Nephron progenitor cell (in vitro differentiated cells): ENCODE data around the gene ITGAE.

ENCODE experiments used
- DNase-seq: peaks from one replicate; pipeline ENCODE4 v3.0.0; 2021
- H3K27ac Mint-ChIP-seq: 2 replicates; pipeline ENCODE4 v1.8.0; 2021; ENCODE audit warnings: mild to moderate bottlenecking, moderate library complexity, mixed read lengths
- H3K27me3 Mint-ChIP-seq: 2 replicates; pipeline ENCODE4 v1.8.0; 2021; ENCODE audit warnings: mild to moderate bottlenecking, low read depth, mixed read lengths; ENCODE audit not compliant: poor library complexity
- H3K36me3 Mint-ChIP-seq: 2 replicates; pipeline ENCODE4 v1.8.0; 2021; ENCODE audit warnings: low read depth, mixed read lengths
- H3K4me1 Mint-ChIP-seq: 2 replicates; pipeline ENCODE4 v1.8.0; 2021; ENCODE audit warnings: mixed read lengths
- H3K4me3 Mint-ChIP-seq: 2 replicates; pipeline ENCODE4 v1.8.0; 2021; ENCODE audit warnings: mild to moderate bottlenecking, moderate library complexity, mixed read lengths
- H3K9me3 Mint-ChIP-seq: 2 replicates; pipeline ENCODE4 v1.8.0; 2021; ENCODE audit warnings: mild to moderate bottlenecking, moderate library complexity, mixed read lengths
- TF ChIP-seq, protein P1 (sequence below): fragments of 200-600 bp; sonication (generic); IDR thresholded peaks from 2 replicates; pipeline ENCODE4 v1.5.0; 2021; ENCODE audit warnings: antibody characterized with exemption

The ITGAE gene

DNA sequence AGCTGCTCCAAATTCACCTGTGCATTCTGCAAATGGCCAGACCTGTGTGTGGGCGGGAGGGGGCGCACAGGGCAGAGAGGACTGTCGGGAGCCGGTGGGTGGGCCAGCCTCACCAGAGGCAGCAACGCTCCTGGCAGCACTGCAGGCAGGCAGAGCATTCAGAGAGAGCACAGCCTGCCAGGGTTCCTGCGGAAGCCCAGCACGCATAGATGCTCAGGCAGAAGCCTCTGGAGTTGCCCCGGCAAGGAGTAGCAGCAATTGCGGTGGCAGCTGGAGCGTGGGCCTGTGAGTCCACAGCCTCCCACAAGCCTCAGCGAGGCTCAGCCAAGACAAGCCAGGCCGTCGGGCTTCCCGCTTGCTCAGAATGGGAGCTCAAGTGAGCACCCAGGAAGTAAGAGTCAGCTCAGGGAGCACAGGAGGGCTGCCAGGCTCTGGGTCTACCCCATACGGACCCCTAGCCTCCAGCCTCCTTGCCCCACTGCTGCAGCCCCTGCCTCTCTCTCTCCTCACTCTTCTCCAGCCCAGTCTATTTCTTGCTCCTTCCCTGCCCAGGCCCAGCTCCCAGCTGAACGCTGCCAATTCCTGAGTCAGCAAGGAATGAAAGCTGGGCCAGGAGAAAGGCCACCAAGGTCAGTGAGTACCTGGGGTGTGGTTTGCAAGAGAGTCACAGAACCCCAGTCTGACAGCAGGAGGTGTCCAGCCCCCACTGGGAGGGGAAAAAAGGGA, 122.7 kb downstream of the ITGAE start:
- TF ChIP-seq, protein P1, sequence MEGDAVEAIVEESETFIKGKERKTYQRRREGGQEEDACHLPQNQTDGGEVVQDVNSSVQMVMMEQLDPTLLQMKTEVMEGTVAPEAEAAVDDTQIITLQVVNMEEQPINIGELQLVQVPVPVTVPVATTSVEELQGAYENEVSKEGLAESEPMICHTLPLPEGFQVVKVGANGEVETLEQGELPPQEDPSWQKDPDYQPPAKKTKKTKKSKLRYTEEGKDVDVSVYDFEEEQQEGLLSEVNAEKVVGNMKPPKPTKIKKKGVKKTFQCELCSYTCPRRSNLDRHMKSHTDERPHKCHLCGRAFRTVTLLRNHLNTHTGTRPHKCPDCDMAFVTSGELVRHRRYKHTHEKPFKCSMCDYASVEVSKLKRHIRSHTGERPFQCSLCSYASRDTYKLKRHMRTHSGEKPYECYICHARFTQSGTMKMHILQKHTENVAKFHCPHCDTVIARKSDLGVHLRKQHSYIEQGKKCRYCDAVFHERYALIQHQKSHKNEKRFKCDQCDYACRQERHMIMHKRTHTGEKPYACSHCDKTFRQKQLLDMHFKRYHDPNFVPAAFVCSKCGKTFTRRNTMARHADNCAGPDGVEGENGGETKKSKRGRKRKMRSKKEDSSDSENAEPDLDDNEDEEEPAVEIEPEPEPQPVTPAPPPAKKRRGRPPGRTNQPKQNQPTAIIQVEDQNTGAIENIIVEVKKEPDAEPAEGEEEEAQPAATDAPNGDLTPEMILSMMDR = no peak
- peaks cover 33% of the 10 kb centered on the region for H3K4me1 Mint-ChIP-seq
- peak; percentile 54 for DNase-seq
- no peaks in the 10 kb centered on the region for H3K9me3 Mint-ChIP-seq
- H3K27me3 Mint-ChIP-seq = peaks cover 27% of the 10 kb centered on the region
- H3K36me3 Mint-ChIP-seq = no peaks in the 10 kb centered on the region
- H3K27ac Mint-ChIP-seq = no peak overlapping the region
- H3K4me3 Mint-ChIP-seq = no peak overlapping the region

GRCh38 chr17:3675886-3676285, 125.1 kb downstream of the ITGAE start:
- H3K9me3 Mint-ChIP-seq = no peaks in the 10 kb centered on the region
- H3K27me3 Mint-ChIP-seq = peaks cover 11% of the 10 kb centered on the region
- TF ChIP-seq, protein P1 = no peak
- H3K4me3 Mint-ChIP-seq = no peak overlapping the region
- peaks cover 14% of the 10 kb centered on the region for H3K36me3 Mint-ChIP-seq
- DNase-seq = no peak
- H3K4me1 Mint-ChIP-seq = peaks cover 42% of the 10 kb centered on the region
- H3K27ac Mint-ChIP-seq = no peak overlapping the region

DNA sequence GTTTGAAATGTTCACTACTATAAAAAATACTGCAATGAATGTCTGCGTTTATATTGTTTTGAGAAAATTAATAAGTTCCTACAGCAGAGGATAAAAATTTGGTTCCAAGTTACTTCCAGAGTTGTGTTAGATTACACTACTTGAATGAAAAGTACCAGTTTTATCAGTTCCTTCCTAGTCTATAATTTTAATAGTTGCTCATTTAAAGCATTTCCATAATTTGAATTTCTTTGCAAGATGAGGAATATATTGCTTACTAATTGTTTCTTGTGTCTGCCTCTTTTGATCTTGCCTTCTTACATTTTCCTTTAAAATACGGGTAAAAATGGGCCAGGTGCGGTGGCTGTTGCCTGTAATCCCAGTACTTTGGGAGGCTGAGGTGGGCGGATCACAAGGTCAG, 128.4 kb downstream of the ITGAE start:
- Mint-ChIP-seq H3K9me3 (no peaks in the 10 kb centered on the region), H3K27me3 (peaks cover 7% of the 10 kb centered on the region), H3K27ac (no peak overlapping the region), H3K4me1 (peaks cover 48% of the 10 kb centered on the region), H3K4me3 (no peak overlapping the region), H3K36me3 (peaks cover 18% of the 10 kb centered on the region)
- DNase-seq = no peak
- TF ChIP-seq, protein P1 = no peak

GRCh38 chr17:3669548-3669947, 131.4 kb downstream of the ITGAE start:
- no peaks in the 10 kb centered on the region for H3K9me3 Mint-ChIP-seq
- H3K36me3 Mint-ChIP-seq = peaks cover 18% of the 10 kb centered on the region
- DNase-seq = no peak
- TF ChIP-seq, protein P1 = no peak
- H3K4me3 Mint-ChIP-seq = peak overlapping the region; percentile 99
- peaks cover 60% of the 10 kb centered on the region for H3K4me1 Mint-ChIP-seq
- peak overlapping the region; percentile 99 for H3K27ac Mint-ChIP-seq
- peaks cover 2% of the 10 kb centered on the region for H3K27me3 Mint-ChIP-seq

GRCh38 chr17:3669085-3669347, 132.0 kb downstream of the ITGAE start:
- no peak for DNase-seq
- TF ChIP-seq, protein P1 = no peak
- Mint-ChIP-seq H3K9me3 (no peaks in the 10 kb centered on the region), H3K4me3 (peak overlapping the region; percentile 99), H3K4me1 (peaks cover 57% of the 10 kb centered on the region), H3K27me3 (peaks cover 2% of the 10 kb centered on the region), H3K36me3 (peaks cover 18% of the 10 kb centered on the region), H3K27ac (peak overlapping the region; percentile 99)
